ENCODE data around the gene MAP3K3. TPM values are rescaled to one million over a fixed set of nuclear protein-coding genes. Genes with fewer than 3 reads are reported as not detected.
A peak's percentile ranks its signal among the peaks of the same experiment; 100 is the strongest.

Gene MAP3K3
- total RNA-seq, 4 donors from 2014 or later: 31.6 to 55.1 (median 44.3) TPM

GRCh38 chr17:63623786-63624530 is 1.7 kb downstream of the MAP3K3 start:
- Histone ChIP-seq H3K4me1 (peaks cover 51% of the 10 kb centered on the region), H3K4me3 (peak overlapping the region; percentile 69)

GRCh38 chr17:63624531-63624880 is 2.3 kb downstream of the MAP3K3 start:
- Histone ChIP-seq H3K9me3 (no peaks in the 10 kb centered on the region), H3K36me3 (no peaks in the 10 kb centered on the region), H3K27ac (no peak overlapping the region), H3K4me3 (peak overlapping the region; percentile 69), H3K27me3 (no peaks in the 10 kb centered on the region), H3K4me1 (peaks cover 56% of the 10 kb centered on the region)
- TF ChIP-seq CTCF (IDR thresholded peaks at IDR 0.05) (no peak), POLR2A (IDR thresholded peaks at IDR 0.05) (no peak), POLR2AphosphoS5 (IDR thresholded peaks at IDR 0.05) (no peak), EP300 (IDR thresholded peaks at IDR 0.05) (no peak)
- 60% methylated on average over 1 of the region's 1 CpG for WGBS
- no peak for DNase-seq (ENCODE audit: low spot score in 2 of 2)

More at GRCh38 chr17:63623786-63624530, 1.7 kb downstream of the MAP3K3 start:
- H3K27ac ChIP-seq: no peak overlapping the region
- H3K9me3 ChIP-seq: no peaks in the 10 kb centered on the region
- no peaks in the 10 kb centered on the region for H3K27me3 ChIP-seq
- H3K36me3 ChIP-seq: no peaks in the 10 kb centered on the region
- DNase-seq (ENCODE audit: low spot score in 2 of 2): no peak
- WGBS: 47% methylated on average over 7 of the region's 7 CpGs
- TF ChIP-seq POLR2AphosphoS5 (IDR thresholded peaks at IDR 0.05) (no peak), EP300 (IDR thresholded peaks at IDR 0.05) (no peak), POLR2A (IDR thresholded peaks at IDR 0.05) (no peak), CTCF (IDR thresholded peaks at IDR 0.05) (no peak)

GRCh38 chr17:63626551-63627180 is 4.4 kb downstream of the MAP3K3 start:
- DNase-seq (ENCODE audit: low spot score in 2 of 2): no peak
- Histone ChIP-seq H3K9me3 (no peaks in the 10 kb centered on the region), H3K36me3 (no peaks in the 10 kb centered on the region), H3K4me1 (peaks cover 70% of the 10 kb centered on the region), H3K27ac (no peak overlapping the region), H3K4me3 (no peak overlapping the region), H3K27me3 (no peaks in the 10 kb centered on the region)
- 55% methylated on average over 4 of the region's 4 CpGs for WGBS
- TF ChIP-seq POLR2A (IDR thresholded peaks at IDR 0.05): no peak
- TF ChIP-seq POLR2AphosphoS5 (IDR thresholded peaks at IDR 0.05): no peak
- TF ChIP-seq EP300 (IDR thresholded peaks at IDR 0.05): no peak
- TF ChIP-seq CTCF (IDR thresholded peaks at IDR 0.05): no peak

GRCh38 chr17:63629627-63630026 is 7.4 kb downstream of the MAP3K3 start:
- H3K4me3 ChIP-seq: no peak overlapping the region
- H3K9me3 ChIP-seq: no peaks in the 10 kb centered on the region
- H3K36me3 ChIP-seq: peaks cover 19% of the 10 kb centered on the region
- TF ChIP-seq POLR2AphosphoS5 (IDR thresholded peaks at IDR 0.05) (no peak), CTCF (IDR thresholded peaks at IDR 0.05) (no peak), EP300 (IDR thresholded peaks at IDR 0.05) (no peak), POLR2A (IDR thresholded peaks at IDR 0.05) (no peak)
- no peak overlapping the region for H3K27ac ChIP-seq
- 36% methylated on average over 1 of the region's 1 CpG for WGBS
- H3K27me3 ChIP-seq: no peaks in the 10 kb centered on the region
- DNase-seq (ENCODE audit: low spot score in 2 of 2): no peak
- H3K4me1 ChIP-seq: peaks cover 61% of the 10 kb centered on the region

GRCh38 chr17:63631062-63631461 is 8.8 kb downstream of the MAP3K3 start:
- Histone ChIP-seq H3K36me3 (peaks cover 29% of the 10 kb centered on the region), H3K4me1 (peaks cover 47% of the 10 kb centered on the region), H3K27ac (no peak overlapping the region), H3K9me3 (no peaks in the 10 kb centered on the region), H3K27me3 (no peaks in the 10 kb centered on the region), H3K4me3 (no peak overlapping the region)
- DNase-seq (ENCODE audit: low spot score in 2 of 2): no peak
- WGBS: 84% methylated on average over 3 of the region's 3 CpGs
- no peak for TF ChIP-seq POLR2AphosphoS5 (IDR thresholded peaks at IDR 0.05)

All from suprapubic skin (tissue), 4 donors.